Measurements from ENCODE around the gene BPTF.

GRCh38 chr17:68006797-68007196 lies 181.5 kb downstream of the BPTF start:
- TF ChIP-seq CTCF (conservative IDR thresholded peaks at IDR 0.05; ENCODE audit: low read depth, low read length), result no peak
- TF ChIP-seq EZH2 (IDR thresholded peaks at IDR 0.05; ENCODE audit: low read length, unreplicated experiment), result no peak
- no peak for TF ChIP-seq EZH2phosphoT487 (IDR thresholded peaks at IDR 0.05; ENCODE audit: borderline replicate concordance, low read length)
